GM12878 (cell line): ENCODE data around the gene CABLES1.

Experiments
- BRCA1 ChIP-seq: IDR thresholded peaks from 2 replicates; pipeline ENCODE4 v1.6.1; 2011; ENCODE audit warnings: low read depth, low read length, improper control_type of control experiment
- CHD2 ChIP-seq: IDR thresholded peaks from 2 replicates; pipeline ENCODE4 v1.6.1; 2011; ENCODE audit warnings: low read depth, low read length, improper control_type of control experiment, borderline replicate concordance
- CTCF ChIP-seq, 3 experiments: IDR thresholded peaks in 2 of 3; conservative IDR thresholded peaks in 1 of 3; 2 replicates each; pipeline ENCODE4 v1.5.1; 2011; ENCODE audit warnings: low read depth in 3 of 3, low read length in 3 of 3, mild to moderate bottlenecking in 3 of 3, control low read depth in 2 of 3, moderate library complexity in 2 of 3, inconsistent platforms in 1 of 3, mixed read lengths in 1 of 3; ENCODE audit not compliant: control insufficient read depth in 2 of 3, insufficient read depth in 1 of 3; ENCODE audit errors: extremely low read depth in 1 of 3
- NRF1 ChIP-seq: conservative IDR thresholded peaks from 2 replicates; pipeline ENCODE4 v1.6.1; 2011; ENCODE audit warnings: mild to moderate bottlenecking, low read depth, low read length, improper control_type of control experiment
- POLR2A ChIP-seq: IDR thresholded peaks from 2 replicates; pipeline ENCODE4 v1.6.1; 2011; ENCODE audit warnings: low read depth, mild to moderate bottlenecking, low read length
- POLR2AphosphoS5 ChIP-seq: IDR thresholded peaks from 2 replicates; pipeline ENCODE4 v1.6.1; 2011; ENCODE audit warnings: mild to moderate bottlenecking, low read length, inconsistent platforms
- PRDM15 ChIP-seq: fragments of 450-650 bp; formaldehyde crosslinking; IDR thresholded peaks from 2 replicates; pipeline ENCODE4 v1.4.0; 2020; ENCODE audit warnings: mild to moderate bottlenecking, moderate library complexity
- SP1 ChIP-seq: IDR thresholded peaks from one replicate; pipeline ENCODE4 v1.6.1; 2011; ENCODE audit warnings: low read depth, low read length
- ZNF217 ChIP-seq: fragments of 450-650 bp; IDR thresholded peaks from 2 replicates; pipeline ENCODE4 v1.6.1; 2017; ENCODE audit warnings: antibody characterized with exemption, mild to moderate bottlenecking
- ZNF622 ChIP-seq: fragments of 450-650 bp; IDR thresholded peaks from 2 replicates; pipeline ENCODE4 v1.6.1; 2017; ENCODE audit warnings: mild to moderate bottlenecking, inconsistent platforms
- TF ChIP-seq, protein P1 (sequence below): fragments of 450-650 bp; IDR thresholded peaks from 2 replicates; pipeline ENCODE4 v1.6.1; 2017; ENCODE audit warnings: mild to moderate bottlenecking, moderate library complexity

- no peak for TF ChIP-seq ZNF622
- TF ChIP-seq CHD2 = no peak
- TF ChIP-seq CTCF (IDR thresholded peaks at IDR 0.05 in 2 of 3, conservative IDR thresholded peaks at IDR 0.05 in 1 of 3; ENCODE audit: control insufficient read depth in 2 of 3, extremely low read depth in 1 of 3, insufficient read depth in 1 of 3, low read depth in 3 of 3, low read length in 3 of 3) = no peak
- TF ChIP-seq, protein P1, sequence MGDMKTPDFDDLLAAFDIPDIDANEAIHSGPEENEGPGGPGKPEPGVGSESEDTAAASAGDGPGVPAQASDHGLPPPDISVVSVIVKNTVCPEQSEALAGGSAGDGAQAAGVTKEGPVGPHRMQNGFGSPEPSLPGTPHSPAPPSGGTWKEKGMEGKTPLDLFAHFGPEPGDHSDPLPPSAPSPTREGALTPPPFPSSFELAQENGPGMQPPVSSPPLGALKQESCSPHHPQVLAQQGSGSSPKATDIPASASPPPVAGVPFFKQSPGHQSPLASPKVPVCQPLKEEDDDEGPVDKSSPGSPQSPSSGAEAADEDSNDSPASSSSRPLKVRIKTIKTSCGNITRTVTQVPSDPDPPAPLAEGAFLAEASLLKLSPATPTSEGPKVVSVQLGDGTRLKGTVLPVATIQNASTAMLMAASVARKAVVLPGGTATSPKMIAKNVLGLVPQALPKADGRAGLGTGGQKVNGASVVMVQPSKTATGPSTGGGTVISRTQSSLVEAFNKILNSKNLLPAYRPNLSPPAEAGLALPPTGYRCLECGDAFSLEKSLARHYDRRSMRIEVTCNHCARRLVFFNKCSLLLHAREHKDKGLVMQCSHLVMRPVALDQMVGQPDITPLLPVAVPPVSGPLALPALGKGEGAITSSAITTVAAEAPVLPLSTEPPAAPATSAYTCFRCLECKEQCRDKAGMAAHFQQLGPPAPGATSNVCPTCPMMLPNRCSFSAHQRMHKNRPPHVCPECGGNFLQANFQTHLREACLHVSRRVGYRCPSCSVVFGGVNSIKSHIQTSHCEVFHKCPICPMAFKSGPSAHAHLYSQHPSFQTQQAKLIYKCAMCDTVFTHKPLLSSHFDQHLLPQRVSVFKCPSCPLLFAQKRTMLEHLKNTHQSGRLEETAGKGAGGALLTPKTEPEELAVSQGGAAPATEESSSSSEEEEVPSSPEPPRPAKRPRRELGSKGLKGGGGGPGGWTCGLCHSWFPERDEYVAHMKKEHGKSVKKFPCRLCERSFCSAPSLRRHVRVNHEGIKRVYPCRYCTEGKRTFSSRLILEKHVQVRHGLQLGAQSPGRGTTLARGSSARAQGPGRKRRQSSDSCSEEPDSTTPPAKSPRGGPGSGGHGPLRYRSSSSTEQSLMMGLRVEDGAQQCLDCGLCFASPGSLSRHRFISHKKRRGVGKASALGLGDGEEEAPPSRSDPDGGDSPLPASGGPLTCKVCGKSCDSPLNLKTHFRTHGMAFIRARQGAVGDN = no peak
- no peak for TF ChIP-seq POLR2A
- TF ChIP-seq POLR2AphosphoS5 = no peak
- no peak for TF ChIP-seq SP1
- TF ChIP-seq BRCA1 = no peak
- no peak for TF ChIP-seq PRDM15
- no peak for TF ChIP-seq NRF1
- no peak for TF ChIP-seq ZNF217
Measured at GRCh38 chr18:23272498-23273232, 137.4 kb downstream of the CABLES1 start.
